ENCODE measurements around the gene SHLD2. TPM values are rescaled to one million over a fixed set of nuclear protein-coding genes. Genes with fewer than 3 reads are reported as not detected.
"Not testable (repeated sequence)": the region's sequence is repeated elsewhere in the genome, so short reads cannot be mapped to it uniquely, and the experiment has no call there.

Gene SHLD2
- total and polyA plus RNA-seq, 10 of the 15 experiments (the other 5 are each of a cell fraction or from before 2014, with no cell fraction given) = 24.5 to 45.3 (median 30.1) TPM

- not testable (repeated sequence) for DNase-seq (ENCODE audit: low read depth, low spot score); H3K4me1 ChIP-seq (ENCODE audit: control insufficient read depth, insufficient read depth, low read length)
Observed at GRCh38 chr10:87228247-87228646, 133.2 kb downstream of the SHLD2 start.

GRCh38 chr10:87229211-87229610 is 134.2 kb downstream of the SHLD2 start:
- intact Hi-C loops (cut with micrococcal nuclease; ENCODE audit: unreplicated experiment) = not testable (repeated sequence)
- WGBS (ENCODE audit: insufficient coverage, insufficient replicate concordance, low lambda C conversion rate, missing lambda C conversion rate) = 92% methylated on average over 9 of the region's 9 CpGs

More at GRCh38 chr10:87228247-87228646, 133.2 kb downstream of the SHLD2 start:
- in situ Hi-C loops (cut with MboI); BruUV-seq (replicated peaks); intact Hi-C loops (cut with micrococcal nuclease; ENCODE audit: unreplicated experiment); H3K9ac ChIP-seq (ENCODE audit: control insufficient read depth, insufficient read depth, low read length); RAD21 ChIA-PET (ENCODE audit: unreplicated experiment); ATAC-seq; H3K4me2 ChIP-seq (ENCODE audit: control insufficient read depth, insufficient read depth); H3K27me3 ChIP-seq (replicated peaks in 1 of 2; ENCODE audit: control insufficient read depth in 2 of 2, insufficient read depth in 2 of 2, low read length in 1 of 2); FAIRE-seq; H3K4me3 ChIP-seq; SMC1A ChIA-PET (ENCODE audit: uncharacterized antibody, unreplicated experiment); H3K9me3 ChIP-seq (replicated peaks; ENCODE audit: control insufficient read depth, insufficient read depth, low read length); H2AFZ ChIP-seq (ENCODE audit: control insufficient read depth, low read depth, low read length); H3K27ac ChIP-seq (ENCODE audit: control insufficient read depth, insufficient read depth); CTCF ChIA-PET; POLR2A ChIA-PET; H4K20me1 ChIP-seq (ENCODE audit: control insufficient read depth, insufficient read depth); H3K79me2 ChIP-seq (ENCODE audit: control insufficient read depth, insufficient read depth, low read length); H3K36me3 ChIP-seq (ENCODE audit: control insufficient read depth in 2 of 2, insufficient read depth in 2 of 2, low read length in 1 of 2): not testable (repeated sequence)
- WGBS (ENCODE audit: insufficient coverage, insufficient replicate concordance, low lambda C conversion rate, missing lambda C conversion rate) = 75% methylated on average over 9 of the region's 20 CpGs

DNA sequence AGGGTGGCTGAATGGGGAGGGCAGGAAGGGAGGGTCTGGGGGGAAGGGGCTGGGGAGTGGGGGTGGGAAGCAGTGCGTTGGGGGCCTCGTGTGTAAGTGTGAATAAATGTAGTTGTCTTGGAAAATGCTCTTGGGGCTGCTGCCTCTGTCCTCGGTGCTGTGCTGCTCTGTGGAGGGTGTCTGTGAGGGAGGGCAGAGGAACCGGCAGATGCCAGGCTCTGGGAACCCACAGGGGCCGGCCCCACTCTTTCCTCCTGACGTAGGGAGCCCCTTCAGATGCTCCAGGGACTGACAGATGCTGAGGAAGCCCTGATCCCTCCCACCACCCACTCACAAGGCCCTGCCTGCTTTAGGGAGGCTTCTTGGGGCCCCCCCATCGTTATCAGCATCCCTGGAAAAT is 139.8 kb downstream of the SHLD2 start:
- SMC1A ChIA-PET (ENCODE audit: uncharacterized antibody, unreplicated experiment); DNase-seq (ENCODE audit: low read depth, low spot score); CTCF ChIA-PET; H3K4me1 ChIP-seq (ENCODE audit: control insufficient read depth, insufficient read depth, low read length); BruUV-seq (replicated peaks); H3K27me3 ChIP-seq (replicated peaks in 1 of 2; ENCODE audit: control insufficient read depth in 2 of 2, insufficient read depth in 2 of 2, low read length in 1 of 2); H3K27ac ChIP-seq (ENCODE audit: control insufficient read depth, insufficient read depth); RAD21 ChIA-PET (ENCODE audit: unreplicated experiment); H3K9me3 ChIP-seq (replicated peaks; ENCODE audit: control insufficient read depth, insufficient read depth, low read length); H3K4me3 ChIP-seq; H4K20me1 ChIP-seq (ENCODE audit: control insufficient read depth, insufficient read depth); ATAC-seq; H3K79me2 ChIP-seq (ENCODE audit: control insufficient read depth, insufficient read depth, low read length); in situ Hi-C loops (cut with MboI); FAIRE-seq; POLR2A ChIA-PET; intact Hi-C loops (cut with micrococcal nuclease; ENCODE audit: unreplicated experiment); H3K36me3 ChIP-seq (ENCODE audit: control insufficient read depth in 2 of 2, insufficient read depth in 2 of 2, low read length in 1 of 2); H2AFZ ChIP-seq (ENCODE audit: control insufficient read depth, low read depth, low read length); H3K4me2 ChIP-seq (ENCODE audit: control insufficient read depth, insufficient read depth); H3K9ac ChIP-seq (ENCODE audit: control insufficient read depth, insufficient read depth, low read length): not testable (repeated sequence)
- WGBS (ENCODE audit: insufficient coverage, insufficient replicate concordance, low lambda C conversion rate, missing lambda C conversion rate) = 0% methylated on average over 1 of the region's 7 CpGs

More at GRCh38 chr10:87229211-87229610, 134.2 kb downstream of the SHLD2 start:
- H3K4me1 ChIP-seq (ENCODE audit: control insufficient read depth, insufficient read depth, low read length); H3K9me3 ChIP-seq (replicated peaks; ENCODE audit: control insufficient read depth, insufficient read depth, low read length); H2AFZ ChIP-seq (ENCODE audit: control insufficient read depth, low read depth, low read length); SMC1A ChIA-PET (ENCODE audit: uncharacterized antibody, unreplicated experiment); in situ Hi-C loops (cut with MboI); H3K4me3 ChIP-seq; DNase-seq (ENCODE audit: low read depth, low spot score); H3K4me2 ChIP-seq (ENCODE audit: control insufficient read depth, insufficient read depth); H3K27me3 ChIP-seq (replicated peaks in 1 of 2; ENCODE audit: control insufficient read depth in 2 of 2, insufficient read depth in 2 of 2, low read length in 1 of 2); H3K36me3 ChIP-seq (ENCODE audit: control insufficient read depth in 2 of 2, insufficient read depth in 2 of 2, low read length in 1 of 2); FAIRE-seq; H3K9ac ChIP-seq (ENCODE audit: control insufficient read depth, insufficient read depth, low read length); H4K20me1 ChIP-seq (ENCODE audit: control insufficient read depth, insufficient read depth); CTCF ChIA-PET; H3K79me2 ChIP-seq (ENCODE audit: control insufficient read depth, insufficient read depth, low read length); H3K27ac ChIP-seq (ENCODE audit: control insufficient read depth, insufficient read depth); POLR2A ChIA-PET; RAD21 ChIA-PET (ENCODE audit: unreplicated experiment); ATAC-seq; BruUV-seq (replicated peaks): not testable (repeated sequence)

DNA sequence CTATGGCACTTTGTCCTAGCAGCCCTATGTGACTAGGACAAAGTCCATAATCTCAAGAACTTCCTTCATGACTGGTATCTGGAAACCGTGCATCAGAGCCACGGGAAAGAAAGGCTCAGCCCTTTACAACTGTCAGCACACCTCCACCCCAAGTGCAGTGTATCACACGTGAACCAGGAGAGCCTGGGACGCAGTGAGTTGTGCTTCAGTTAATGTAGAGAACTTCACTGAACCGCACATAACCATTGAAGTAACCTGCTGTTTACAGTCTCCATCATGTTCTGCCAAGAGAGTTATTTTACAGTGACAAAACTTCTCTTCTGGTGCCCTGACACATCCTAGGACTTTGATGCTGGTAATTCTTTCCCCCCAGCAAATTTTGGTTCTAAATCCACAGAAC is 142.2 kb downstream of the SHLD2 start:
- H3K9me3 ChIP-seq (replicated peaks; ENCODE audit: control insufficient read depth, insufficient read depth, low read length); H3K27ac ChIP-seq (ENCODE audit: control insufficient read depth, insufficient read depth); H2AFZ ChIP-seq (ENCODE audit: control insufficient read depth, low read depth, low read length); H3K4me1 ChIP-seq (ENCODE audit: control insufficient read depth, insufficient read depth, low read length); DNase-seq (ENCODE audit: low read depth, low spot score); H3K27me3 ChIP-seq (replicated peaks in 1 of 2; ENCODE audit: control insufficient read depth in 2 of 2, insufficient read depth in 2 of 2, low read length in 1 of 2); H3K4me3 ChIP-seq; CTCF ChIA-PET; FAIRE-seq; RAD21 ChIA-PET (ENCODE audit: unreplicated experiment); H3K9ac ChIP-seq (ENCODE audit: control insufficient read depth, insufficient read depth, low read length); POLR2A ChIA-PET; ATAC-seq; SMC1A ChIA-PET (ENCODE audit: uncharacterized antibody, unreplicated experiment); H3K4me2 ChIP-seq (ENCODE audit: control insufficient read depth, insufficient read depth); H3K79me2 ChIP-seq (ENCODE audit: control insufficient read depth, insufficient read depth, low read length); H3K36me3 ChIP-seq (ENCODE audit: control insufficient read depth in 2 of 2, insufficient read depth in 2 of 2, low read length in 1 of 2); H4K20me1 ChIP-seq (ENCODE audit: control insufficient read depth, insufficient read depth); in situ Hi-C loops (cut with MboI); intact Hi-C loops (cut with micrococcal nuclease; ENCODE audit: unreplicated experiment); BruUV-seq (replicated peaks): not testable (repeated sequence)
- 76% methylated on average over 3 of the region's 5 CpGs for WGBS (ENCODE audit: insufficient coverage, insufficient replicate concordance, low lambda C conversion rate, missing lambda C conversion rate)

All from GM12878 (cell line).